ENCODE measurements around the gene MAD1L1.

- TF ChIP-seq POLR2A (IDR thresholded peaks at IDR 0.05), result no peak
- TF ChIP-seq POLR2AphosphoS5 (IDR thresholded peaks at IDR 0.05), result no peak
- no peak for TF ChIP-seq CTCF (IDR thresholded peaks at IDR 0.05)
Observed at GRCh38 chr7:2256306-2257045, 23.7 kb upstream of the MAD1L1 start.
